Glutamatergic neuron (in vitro differentiated cells): ENCODE measurements around the gene CPSF3. TPM values are rescaled to one million over a fixed set of nuclear protein-coding genes. Genes with fewer than 3 reads are reported as not detected.
A peak's percentile ranks its signal among the peaks of the same experiment; 100 is the strongest.

ENCODE experiments used
- DNase-seq: peaks from one replicate; pipeline ENCODE4 v3.0.0; 2022
- H3K27ac Mint-ChIP-seq: one replicate; pipeline ENCODE4 v1.8.0; 2020; ENCODE audit warnings: mild to moderate bottlenecking, mixed read lengths, inconsistent platforms; ENCODE audit not compliant: unreplicated experiment
- H3K27me3 Mint-ChIP-seq: one replicate; pipeline ENCODE4 v1.8.0; 2020; ENCODE audit warnings: mild to moderate bottlenecking, moderate library complexity, mixed read lengths, inconsistent platforms; ENCODE audit not compliant: unreplicated experiment
- H3K36me3 Mint-ChIP-seq: one replicate; pipeline ENCODE4 v1.8.0; 2020; ENCODE audit warnings: mild to moderate bottlenecking, mixed read lengths, inconsistent platforms; ENCODE audit not compliant: unreplicated experiment
- H3K4me1 Mint-ChIP-seq: one replicate; pipeline ENCODE4 v1.8.0; 2020; ENCODE audit warnings: mild to moderate bottlenecking, low read depth, mixed read lengths, inconsistent platforms; ENCODE audit not compliant: unreplicated experiment
- H3K4me3 Mint-ChIP-seq: one replicate; pipeline ENCODE4 v1.8.0; 2020; ENCODE audit warnings: mild to moderate bottlenecking, mixed read lengths, inconsistent platforms; ENCODE audit not compliant: unreplicated experiment
- H3K9me3 Mint-ChIP-seq: one replicate; pipeline ENCODE4 v1.8.0; 2020; ENCODE audit warnings: mild to moderate bottlenecking, moderate library complexity, mixed read lengths, inconsistent platforms; ENCODE audit not compliant: unreplicated experiment
- total RNA-seq: library from RNA; stranded (reverse); fragmentation: NEBNext Ultra II Directional; extraction: Animal tissue kit (Norgen Biotek cat#: 25700); gene quantifications from one replicate; pipeline ENCODE4 v1.2.1, GENCODE V29; 2021; ENCODE audit not compliant: unreplicated experiment
- TF ChIP-seq, protein P1 (sequence below): fragments of 200-600 bp; sonication (generic); IDR thresholded peaks from one replicate; pipeline ENCODE4 v1.5.0; 2021; ENCODE audit not compliant: partially characterized antibody, unreplicated experiment

Gene CPSF3
- total RNA-seq, 1 donor from 2014 or later, result 33.3 TPM

DNA sequence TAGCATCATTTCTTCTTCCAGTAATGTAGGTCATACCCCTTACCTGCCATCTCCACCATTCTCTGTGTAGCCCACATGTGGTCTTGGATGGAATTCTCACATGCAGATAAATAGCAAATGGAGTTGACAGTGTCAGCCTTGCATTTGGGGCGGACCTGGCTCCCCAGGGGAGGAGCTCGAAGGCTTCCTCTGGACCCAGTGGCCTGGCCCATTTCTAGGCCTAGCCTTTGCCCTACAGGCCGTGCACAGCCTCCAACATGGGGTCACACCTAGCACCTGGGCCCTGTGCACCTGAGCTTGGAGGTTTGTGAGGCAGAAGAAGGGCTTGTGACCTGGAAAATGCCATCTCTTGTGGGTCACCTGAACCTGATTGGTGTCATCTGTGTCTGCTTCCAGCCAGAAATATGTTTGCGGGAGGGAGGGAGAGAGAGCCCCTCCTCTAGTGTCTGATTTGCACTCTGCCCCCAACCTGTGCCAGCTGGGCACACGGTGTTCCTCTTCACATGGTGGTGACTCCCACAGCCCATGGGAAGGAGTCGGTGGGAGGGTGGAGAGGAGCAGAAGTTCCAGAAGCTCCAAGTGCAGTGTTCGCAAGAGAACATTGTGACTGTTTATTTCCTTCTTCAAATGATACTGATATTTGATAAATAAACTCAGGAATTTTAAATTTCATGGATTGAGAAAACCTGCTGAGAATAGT is 33.2 kb upstream of the CPSF3 start:
- Mint-ChIP-seq H3K36me3 (no peaks in the 10 kb centered on the region), H3K4me1 (peaks cover 3% of the 10 kb centered on the region), H3K9me3 (no peaks in the 10 kb centered on the region), H3K4me3 (no peak overlapping the region), H3K27ac (peak overlapping the region; percentile 11), H3K27me3 (peaks cover 4% of the 10 kb centered on the region)
- no peak for DNase-seq
- TF ChIP-seq, protein P1, sequence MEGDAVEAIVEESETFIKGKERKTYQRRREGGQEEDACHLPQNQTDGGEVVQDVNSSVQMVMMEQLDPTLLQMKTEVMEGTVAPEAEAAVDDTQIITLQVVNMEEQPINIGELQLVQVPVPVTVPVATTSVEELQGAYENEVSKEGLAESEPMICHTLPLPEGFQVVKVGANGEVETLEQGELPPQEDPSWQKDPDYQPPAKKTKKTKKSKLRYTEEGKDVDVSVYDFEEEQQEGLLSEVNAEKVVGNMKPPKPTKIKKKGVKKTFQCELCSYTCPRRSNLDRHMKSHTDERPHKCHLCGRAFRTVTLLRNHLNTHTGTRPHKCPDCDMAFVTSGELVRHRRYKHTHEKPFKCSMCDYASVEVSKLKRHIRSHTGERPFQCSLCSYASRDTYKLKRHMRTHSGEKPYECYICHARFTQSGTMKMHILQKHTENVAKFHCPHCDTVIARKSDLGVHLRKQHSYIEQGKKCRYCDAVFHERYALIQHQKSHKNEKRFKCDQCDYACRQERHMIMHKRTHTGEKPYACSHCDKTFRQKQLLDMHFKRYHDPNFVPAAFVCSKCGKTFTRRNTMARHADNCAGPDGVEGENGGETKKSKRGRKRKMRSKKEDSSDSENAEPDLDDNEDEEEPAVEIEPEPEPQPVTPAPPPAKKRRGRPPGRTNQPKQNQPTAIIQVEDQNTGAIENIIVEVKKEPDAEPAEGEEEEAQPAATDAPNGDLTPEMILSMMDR, result no peak

DNA sequence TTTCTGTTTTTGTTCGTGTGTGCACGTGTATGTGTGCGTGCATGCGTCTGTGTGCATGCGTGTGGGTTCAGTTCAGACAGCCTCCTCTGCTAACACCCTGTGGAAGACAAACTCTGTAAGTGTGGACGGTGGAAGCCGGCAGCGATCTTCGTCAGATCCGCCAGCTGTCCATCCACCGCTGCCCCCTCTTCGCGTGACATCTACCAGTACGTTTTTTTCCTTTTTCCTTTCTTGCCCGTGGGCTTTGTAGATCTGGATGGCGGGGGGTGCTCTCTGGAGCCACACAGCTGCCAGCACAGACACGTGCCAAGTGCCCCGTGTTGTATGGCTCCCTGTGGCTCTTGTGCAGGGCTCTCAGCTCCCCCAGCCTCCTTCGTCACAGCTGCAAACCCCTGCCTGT is 32.5 kb upstream of the CPSF3 start:
- Mint-ChIP-seq H3K4me1 (peaks cover 3% of the 10 kb centered on the region), H3K4me3 (no peak overlapping the region), H3K27me3 (peaks cover 4% of the 10 kb centered on the region), H3K36me3 (no peaks in the 10 kb centered on the region), H3K27ac (no peak overlapping the region), H3K9me3 (no peaks in the 10 kb centered on the region)
- DNase-seq, result no peak
- TF ChIP-seq, protein P1, result no peak

DNA sequence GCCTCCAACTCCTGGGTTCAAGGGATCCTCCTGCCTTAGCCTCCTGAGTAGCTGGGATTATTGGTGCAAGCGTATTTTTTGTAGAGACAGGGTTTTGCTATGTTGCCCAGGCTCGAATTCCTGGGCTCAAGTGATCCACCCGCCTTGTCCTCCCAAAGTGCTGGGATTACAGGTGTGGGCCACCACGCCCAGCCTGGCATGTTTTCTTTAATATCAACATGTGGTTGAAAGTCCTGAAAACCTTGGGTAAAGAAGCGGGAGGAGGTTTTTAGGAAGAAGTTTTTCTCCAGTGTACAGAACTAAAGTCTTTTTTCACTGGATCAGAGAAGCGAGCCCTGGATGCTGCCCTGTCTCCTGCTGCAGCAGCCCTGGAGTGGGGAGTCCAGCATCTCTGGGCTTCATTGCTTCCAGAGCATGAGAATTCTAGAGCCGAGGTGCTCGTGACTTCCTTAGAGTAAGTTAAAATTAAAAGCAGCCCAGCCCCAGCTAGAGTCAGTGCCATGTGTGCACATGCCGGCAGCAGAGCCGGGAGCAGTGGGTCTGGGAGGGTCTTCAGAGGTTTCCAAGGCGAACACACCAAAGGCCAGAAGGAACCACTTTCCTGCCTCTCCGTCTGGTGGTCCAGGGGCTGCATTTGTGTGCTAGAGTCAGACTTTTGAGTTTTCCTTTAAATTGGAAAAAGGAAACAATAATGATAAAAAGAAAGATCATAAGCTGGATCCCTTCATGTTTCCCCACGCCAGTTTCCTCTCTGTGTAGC is 31.3 kb upstream of the CPSF3 start:
- H3K27ac Mint-ChIP-seq, result no peak overlapping the region
- peaks cover 4% of the 10 kb centered on the region for H3K27me3 Mint-ChIP-seq
- TF ChIP-seq, protein P1, result no peak
- no peaks in the 10 kb centered on the region for H3K9me3 Mint-ChIP-seq
- H3K4me3 Mint-ChIP-seq, result no peak overlapping the region
- H3K4me1 Mint-ChIP-seq, result peaks cover 3% of the 10 kb centered on the region
- no peaks in the 10 kb centered on the region for H3K36me3 Mint-ChIP-seq
- no peak for DNase-seq

DNA sequence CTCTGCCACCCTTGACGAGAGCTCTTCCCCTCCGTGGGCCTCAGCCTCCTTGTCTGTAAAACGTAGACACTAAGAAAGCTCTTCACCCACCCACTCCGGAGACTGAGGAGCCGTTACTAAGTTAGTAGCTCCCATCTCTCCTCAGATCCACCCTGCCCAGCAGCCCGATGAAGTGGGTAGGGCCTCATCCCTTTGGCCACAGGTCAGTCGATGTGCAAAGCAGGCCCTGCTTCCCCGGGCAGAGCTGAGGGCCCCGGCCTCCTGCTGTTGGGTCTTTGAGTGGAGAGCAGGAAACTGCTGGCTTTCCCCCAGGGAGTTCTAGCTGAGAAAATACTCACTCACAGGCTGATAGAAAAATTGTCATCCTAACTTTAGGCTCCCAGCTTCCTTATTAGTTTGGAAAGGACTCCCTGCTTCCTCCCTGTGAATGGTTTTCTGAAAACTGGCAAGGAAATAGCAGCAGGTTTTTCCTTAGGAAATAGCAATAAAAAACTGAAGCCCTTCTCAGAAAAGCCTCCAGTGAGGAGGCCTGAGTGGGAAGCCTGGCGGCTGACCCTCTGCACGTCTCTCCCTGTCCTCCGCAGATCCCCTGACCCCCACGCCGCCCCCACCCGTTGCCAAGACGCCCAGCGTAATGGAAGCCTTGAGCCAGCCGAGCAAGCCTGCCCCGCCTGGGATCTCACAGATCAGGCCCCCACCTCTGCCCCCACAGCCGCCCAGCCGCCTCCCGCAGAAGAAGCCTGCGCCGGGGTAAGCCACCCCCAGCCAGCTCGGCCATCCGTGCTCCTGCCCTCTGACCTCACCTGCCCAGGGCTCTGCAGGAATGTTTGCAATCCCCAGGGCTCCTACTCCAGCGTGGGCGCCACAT is 30.3 kb upstream of the CPSF3 start:
- Mint-ChIP-seq H3K9me3 (no peaks in the 10 kb centered on the region), H3K36me3 (no peaks in the 10 kb centered on the region), H3K4me3 (no peak overlapping the region), H3K27ac (no peak overlapping the region), H3K27me3 (peaks cover 4% of the 10 kb centered on the region), H3K4me1 (peaks cover 3% of the 10 kb centered on the region)
- TF ChIP-seq, protein P1, result no peak
- DNase-seq, result peak; percentile 45
